ENCODE results near the gene CCKAR. TPM values are rescaled to one million over a fixed set of nuclear protein-coding genes. Genes with fewer than 3 reads are reported as not detected.

Gene CCKAR
- total and polyA plus RNA-seq, 10 of the 15 experiments (the other 5 are each of a cell fraction or from before 2014, with no cell fraction given), result not detected

DNA sequence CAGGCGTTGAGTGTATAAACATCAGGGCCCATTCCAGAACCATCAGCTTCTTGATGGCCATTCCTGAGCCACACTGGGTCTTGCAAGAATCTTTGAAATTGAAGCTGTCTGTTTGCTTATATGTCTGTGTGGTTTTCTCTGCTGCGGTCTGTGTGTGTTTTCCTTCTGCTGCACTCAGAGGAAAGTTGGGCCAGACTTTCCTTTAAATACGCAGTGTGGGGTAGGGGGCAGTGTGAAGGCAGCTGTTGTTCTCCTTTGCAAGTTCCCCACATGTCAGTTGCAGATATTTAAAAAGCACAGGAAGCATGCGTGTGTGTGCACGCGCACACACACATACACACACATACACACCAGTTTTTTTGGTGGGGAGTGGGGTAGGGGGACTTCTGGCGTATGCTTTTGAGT lies 32.1 kb downstream of the CCKAR start:
- Histone ChIP-seq H3K4me2 (ENCODE audit: control insufficient read depth, insufficient read depth) (no peak overlapping the region), H3K4me1 (ENCODE audit: control insufficient read depth, insufficient read depth, low read length) (no peaks in the 10 kb centered on the region; the same call in 1 of the 2 replicates), H4K20me1 (ENCODE audit: control insufficient read depth, insufficient read depth) (no peaks in the 10 kb centered on the region), H3K27me3 (replicated peaks in 1 of 2; ENCODE audit: control insufficient read depth in 2 of 2, insufficient read depth in 2 of 2, low read length in 1 of 2) (no peaks in the 10 kb centered on the region), H3K9me3 (replicated peaks; ENCODE audit: control insufficient read depth, insufficient read depth, low read length) (no peaks in the 10 kb centered on the region), H3K79me2 (ENCODE audit: control insufficient read depth, insufficient read depth, low read length) (no peaks in the 10 kb centered on the region), H3K36me3 (ENCODE audit: control insufficient read depth in 2 of 2, insufficient read depth in 2 of 2, low read length in 1 of 2) (no peaks in the 10 kb centered on the region), H3K27ac (ENCODE audit: control insufficient read depth, insufficient read depth) (no peak overlapping the region), H2AFZ (ENCODE audit: control insufficient read depth, low read depth, low read length) (no peak overlapping the region), H3K9ac (ENCODE audit: control insufficient read depth, insufficient read depth, low read length) (no peak overlapping the region), H3K4me3 (no peak overlapping the region)
- ChIA-PET SMC1A (ENCODE audit: uncharacterized antibody, unreplicated experiment) (interaction anchor here (0.6 to 1.5 kb wide), 4 partner anchors 370 to 551 kb away, joined by 3 to 6 read pairs (median 4); no protein-coding TSS in a partner anchor), CTCF (interaction anchor here (0.7 to 7.1 kb wide), 12 partner anchors 31 to 550 kb away, joined by 3 to 78 read pairs (median 4); no protein-coding TSS in a partner anchor), POLR2A (no interaction called here), RAD21 (ENCODE audit: unreplicated experiment) (interaction anchor here (0.6 kb wide), 2 partner anchors 84 to 261 kb away, joined by 3 read pairs; no protein-coding TSS in a partner anchor)
- no peak for DNase-seq (ENCODE audit: low read depth, low spot score)
- ATAC-seq, result no peak
- FAIRE-seq, result no peak
- 24% methylated on average over 7 of the region's 7 CpGs for WGBS (ENCODE audit: insufficient coverage, insufficient replicate concordance, low lambda C conversion rate, missing lambda C conversion rate)
- TF ChIP-seq, protein P1, sequence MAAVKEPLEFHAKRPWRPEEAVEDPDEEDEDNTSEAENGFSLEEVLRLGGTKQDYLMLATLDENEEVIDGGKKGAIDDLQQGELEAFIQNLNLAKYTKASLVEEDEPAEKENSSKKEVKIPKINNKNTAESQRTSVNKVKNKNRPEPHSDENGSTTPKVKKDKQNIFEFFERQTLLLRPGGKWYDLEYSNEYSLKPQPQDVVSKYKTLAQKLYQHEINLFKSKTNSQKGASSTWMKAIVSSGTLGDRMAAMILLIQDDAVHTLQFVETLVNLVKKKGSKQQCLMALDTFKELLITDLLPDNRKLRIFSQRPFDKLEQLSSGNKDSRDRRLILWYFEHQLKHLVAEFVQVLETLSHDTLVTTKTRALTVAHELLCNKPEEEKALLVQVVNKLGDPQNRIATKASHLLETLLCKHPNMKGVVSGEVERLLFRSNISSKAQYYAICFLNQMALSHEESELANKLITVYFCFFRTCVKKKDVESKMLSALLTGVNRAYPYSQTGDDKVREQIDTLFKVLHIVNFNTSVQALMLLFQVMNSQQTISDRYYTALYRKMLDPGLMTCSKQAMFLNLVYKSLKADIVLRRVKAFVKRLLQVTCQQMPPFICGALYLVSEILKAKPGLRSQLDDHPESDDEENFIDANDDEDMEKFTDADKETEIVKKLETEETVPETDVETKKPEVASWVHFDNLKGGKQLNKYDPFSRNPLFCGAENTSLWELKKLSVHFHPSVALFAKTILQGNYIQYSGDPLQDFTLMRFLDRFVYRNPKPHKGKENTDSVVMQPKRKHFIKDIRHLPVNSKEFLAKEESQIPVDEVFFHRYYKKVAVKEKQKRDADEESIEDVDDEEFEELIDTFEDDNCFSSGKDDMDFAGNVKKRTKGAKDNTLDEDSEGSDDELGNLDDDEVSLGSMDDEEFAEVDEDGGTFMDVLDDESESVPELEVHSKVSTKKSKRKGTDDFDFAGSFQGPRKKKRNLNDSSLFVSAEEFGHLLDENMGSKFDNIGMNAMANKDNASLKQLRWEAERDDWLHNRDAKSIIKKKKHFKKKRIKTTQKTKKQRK (IDR thresholded peaks at IDR 0.05; ENCODE audit: low read depth, low read length), result no peak
- no peak for TF ChIP-seq JUND (IDR thresholded peaks at IDR 0.05; ENCODE audit: low read depth, low read length)
- TF ChIP-seq KDM1A (IDR thresholded peaks at IDR 0.05; ENCODE audit: borderline replicate concordance), result no peak
- no peak for TF ChIP-seq ZNF384 (IDR thresholded peaks at IDR 0.05; ENCODE audit: borderline replicate concordance, low read depth, low read length)
- TF ChIP-seq ZBED1 (IDR thresholded peaks at IDR 0.05; ENCODE audit: borderline replicate concordance), result no peak
- no peak for TF ChIP-seq RFX5 (IDR thresholded peaks at IDR 0.05; ENCODE audit: low read depth, low read length)
- intact Hi-C loops (cut with micrococcal nuclease; ENCODE audit: unreplicated experiment), result loop anchor here (2.0 to 5.0 kb wide), 3 partner anchors 263 to 553 kb away; partner anchors contain the start of gene STIM2
- no TSS peak for BruUV-seq (replicated peaks)
- in situ Hi-C loops (cut with MboI), result loop anchor here (5.0 kb wide), 1 partner anchor 549 kb away; no protein-coding TSS in a partner anchor

All from GM12878 (cell line).